MM.1S (cell line): Measurements from ENCODE around the gene DLX3.

Experiments used
- EZH2 ChIP-seq: fragments of 300-600 bp; sonication (generic); optimal IDR thresholded peaks from 2 replicates; pipeline ENCODE3; 2017; ENCODE audit warnings: low read depth, mild to moderate bottlenecking, antibody characterized with exemption, low read length, mixed read lengths
- EZH2phosphoT487 ChIP-seq: fragments of 300-600 bp; sonication (generic); IDR thresholded peaks from 2 replicates; pipeline ENCODE4 v1.6.1; 2018; ENCODE audit warnings: antibody characterized with exemption, low read length
- TF ChIP-seq, protein P1 (sequence below): fragments of 300-600 bp; sonication (generic); IDR thresholded peaks from 2 replicates; pipeline ENCODE4 v1.5.1; 2016; ENCODE audit warnings: antibody characterized with exemption, low read length, mixed read lengths

GRCh38 chr17:50026046-50026675 lies 31.1 kb upstream of the DLX3 start:
- TF ChIP-seq, protein P1, sequence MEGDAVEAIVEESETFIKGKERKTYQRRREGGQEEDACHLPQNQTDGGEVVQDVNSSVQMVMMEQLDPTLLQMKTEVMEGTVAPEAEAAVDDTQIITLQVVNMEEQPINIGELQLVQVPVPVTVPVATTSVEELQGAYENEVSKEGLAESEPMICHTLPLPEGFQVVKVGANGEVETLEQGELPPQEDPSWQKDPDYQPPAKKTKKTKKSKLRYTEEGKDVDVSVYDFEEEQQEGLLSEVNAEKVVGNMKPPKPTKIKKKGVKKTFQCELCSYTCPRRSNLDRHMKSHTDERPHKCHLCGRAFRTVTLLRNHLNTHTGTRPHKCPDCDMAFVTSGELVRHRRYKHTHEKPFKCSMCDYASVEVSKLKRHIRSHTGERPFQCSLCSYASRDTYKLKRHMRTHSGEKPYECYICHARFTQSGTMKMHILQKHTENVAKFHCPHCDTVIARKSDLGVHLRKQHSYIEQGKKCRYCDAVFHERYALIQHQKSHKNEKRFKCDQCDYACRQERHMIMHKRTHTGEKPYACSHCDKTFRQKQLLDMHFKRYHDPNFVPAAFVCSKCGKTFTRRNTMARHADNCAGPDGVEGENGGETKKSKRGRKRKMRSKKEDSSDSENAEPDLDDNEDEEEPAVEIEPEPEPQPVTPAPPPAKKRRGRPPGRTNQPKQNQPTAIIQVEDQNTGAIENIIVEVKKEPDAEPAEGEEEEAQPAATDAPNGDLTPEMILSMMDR: no peak
- TF ChIP-seq EZH2phosphoT487 (no peak), EZH2 (no peak)
